OCI-LY1 (cell line): ENCODE results near the gene TBX1.

Source experiments
- EZH2 ChIP-seq: fragments of 200-600 bp; sonication (generic), shearing (Covaris generic); IDR thresholded peaks from 2 replicates; pipeline ENCODE4 v1.8.0; 2017; ENCODE audit warnings: borderline replicate concordance, mixed run types, mild to moderate bottlenecking, antibody characterized with exemption, low read length, moderate library complexity, mixed read lengths
- TF ChIP-seq, protein P1 (sequence below): fragments of 200-600 bp; sonication (generic), shearing (Covaris generic); IDR thresholded peaks from 2 replicates; pipeline ENCODE4 v1.5.1; 2017; ENCODE audit warnings: mild to moderate bottlenecking, antibody characterized with exemption, low read length, moderate library complexity, mixed read lengths

- TF ChIP-seq, protein P1, sequence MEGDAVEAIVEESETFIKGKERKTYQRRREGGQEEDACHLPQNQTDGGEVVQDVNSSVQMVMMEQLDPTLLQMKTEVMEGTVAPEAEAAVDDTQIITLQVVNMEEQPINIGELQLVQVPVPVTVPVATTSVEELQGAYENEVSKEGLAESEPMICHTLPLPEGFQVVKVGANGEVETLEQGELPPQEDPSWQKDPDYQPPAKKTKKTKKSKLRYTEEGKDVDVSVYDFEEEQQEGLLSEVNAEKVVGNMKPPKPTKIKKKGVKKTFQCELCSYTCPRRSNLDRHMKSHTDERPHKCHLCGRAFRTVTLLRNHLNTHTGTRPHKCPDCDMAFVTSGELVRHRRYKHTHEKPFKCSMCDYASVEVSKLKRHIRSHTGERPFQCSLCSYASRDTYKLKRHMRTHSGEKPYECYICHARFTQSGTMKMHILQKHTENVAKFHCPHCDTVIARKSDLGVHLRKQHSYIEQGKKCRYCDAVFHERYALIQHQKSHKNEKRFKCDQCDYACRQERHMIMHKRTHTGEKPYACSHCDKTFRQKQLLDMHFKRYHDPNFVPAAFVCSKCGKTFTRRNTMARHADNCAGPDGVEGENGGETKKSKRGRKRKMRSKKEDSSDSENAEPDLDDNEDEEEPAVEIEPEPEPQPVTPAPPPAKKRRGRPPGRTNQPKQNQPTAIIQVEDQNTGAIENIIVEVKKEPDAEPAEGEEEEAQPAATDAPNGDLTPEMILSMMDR: no peak
- TF ChIP-seq EZH2: no peak
Measured at GRCh38 chr22:19783586-19784383, 23.2 kb downstream of the TBX1 start.
